SK-N-MC (cell line): ENCODE data around the gene ABCB8.
A peak's percentile ranks its signal among the peaks of the same experiment; 100 is the strongest.

Experiments used
- EZH2 ChIP-seq: fragments of 200-600 bp; sonication (generic); IDR thresholded peaks from one replicate; pipeline ENCODE4 v1.6.1; 2017; ENCODE audit warnings: antibody characterized with exemption
- FOXP2 ChIP-seq: optimal IDR thresholded peaks from 2 replicates; pipeline ENCODE3; 2011; ENCODE audit warnings: mild to moderate bottlenecking, moderate library complexity; ENCODE audit not compliant: insufficient read depth; ENCODE audit errors: extremely low read length, control extremely low read depth
- POLR2AphosphoS5 ChIP-seq: IDR thresholded peaks from 2 replicates; pipeline ENCODE4 v1.6.1; 2012; ENCODE audit warnings: mild to moderate bottlenecking, low read depth, low read length, borderline replicate concordance

GRCh38 chr7:151075978-151076426 is 47.8 kb downstream of the ABCB8 start:
- TF ChIP-seq EZH2 (no peak), POLR2AphosphoS5 (peak; percentile 16; the same call in 1 of the 2 replicates), FOXP2 (no peak)
